B cell (primary cell): ENCODE measurements around the gene NDUFA8. TPM values are rescaled to one million over a fixed set of nuclear protein-coding genes. Genes with fewer than 3 reads are reported as not detected.

Experiments used
- ATAC-seq: fragments of 200-7000 bp; cut with Tn5 transposase; one replicate; pipeline ENCODE4 v1.10.0; 2021; ENCODE audit warnings: low read depth, mild to moderate bottlenecking, moderate number of reproducible peaks, moderate library complexity
- CTCF ChIA-PET: fragments of 350-600 bp; sonication (Branson Sonifier 250); formaldehyde crosslinking; loops from one replicate; lab custom pipeline; 2021; ENCODE audit warnings: antibody characterized with exemption, inconsistent platforms; lab: Charles Lee
- POLR2A ChIA-PET: fragments of 350-600 bp; sonication (Branson Sonifier 250); formaldehyde crosslinking; loops from one replicate; lab custom pipeline; 2021; ENCODE audit warnings: antibody characterized with exemption; lab: Charles Lee
- DNase-seq: peaks from one replicate; pipeline ENCODE4 v3.0.0; 2013
- H2AFZ ChIP-seq: 2 replicates; pipeline ENCODE4 v1.6.1; 2012; ENCODE audit warnings: mild to moderate bottlenecking, low read depth, low read length; ENCODE audit not compliant: insufficient read depth, poor library complexity, severe bottlenecking
- H3K27ac ChIP-seq, 2 donors: 1 replicate in 1 of 2; 2 replicates in 1 of 2; pipeline ENCODE4 v1.5.1; 2012 to 2013; ENCODE audit warnings: low read length in 2 of 2, mild to moderate bottlenecking in 2 of 2, moderate library complexity in 1 of 2
- H3K27me3 ChIP-seq, 4 experiments: fragments of 200-600 bp in 1 of 4; sonication (generic) in 1 of 4; replicated peaks in 1 of 4; 1 replicate in 2 of 4; 2 replicates in 2 of 4; pipeline versions ENCODE4 v1.6.1 to v1.7.0; 2013 to 2016; ENCODE audit warnings: low read length in 3 of 4, mild to moderate bottlenecking in 2 of 4, mixed read lengths in 1 of 4, moderate library complexity in 1 of 4; ENCODE audit not compliant: insufficient read depth in 4 of 4, control insufficient read depth in 3 of 4; ENCODE audit errors: control extremely low read depth in 1 of 4
- H3K36me3 ChIP-seq, 2 experiments: replicated peaks in 1 of 2; 1 replicate in 1 of 2; 2 replicates in 1 of 2; pipeline versions ENCODE4 v1.6.1 to v1.7.1; 2013; ENCODE audit warnings: low read length in 1 of 2; ENCODE audit not compliant: insufficient read depth in 2 of 2, control insufficient read depth in 1 of 2; ENCODE audit errors: control extremely low read depth in 1 of 2, extremely low read depth in 1 of 2
- H3K4me1 ChIP-seq, 2 donors: fragments of 200-600 bp in 1 of 2; sonication (generic) in 1 of 2; 1 replicate in 1 of 2; 2 replicates in 1 of 2; pipeline versions ENCODE4 v1.5.1 to v1.6.1; 2013 to 2017; ENCODE audit warnings: low read length in 2 of 2; ENCODE audit not compliant: control insufficient read depth in 2 of 2, insufficient read depth in 2 of 2
- H3K4me2 ChIP-seq: replicated peaks from 2 replicates; pipeline ENCODE3; 2012; ENCODE audit warnings: mild to moderate bottlenecking, low read depth, low read length; ENCODE audit not compliant: poor library complexity, severe bottlenecking
- H3K4me3 ChIP-seq, 5 experiments: fragments of 200-600 bp in 1 of 5; sonication (generic) in 1 of 5; 1 replicate in 3 of 5; 2 replicates in 2 of 5; pipeline versions ENCODE4 v1.5.1 to v1.7.0; 2011 to 2016; ENCODE audit warnings: low read length in 4 of 5, mild to moderate bottlenecking in 4 of 5, low read depth in 2 of 5, control low read depth in 1 of 5, moderate library complexity in 1 of 5; ENCODE audit not compliant: insufficient read depth in 1 of 5; ENCODE audit errors: control extremely low read depth in 1 of 5, extremely low read depth in 1 of 5
- H3K79me2 ChIP-seq: fragments of 200-600 bp; sonication (generic); one replicate; pipeline ENCODE4 v1.6.0; 2016; ENCODE audit warnings: low read length; ENCODE audit not compliant: control insufficient read depth, insufficient read depth
- H3K9ac ChIP-seq: fragments of 200-600 bp; sonication (generic); 2 replicates; pipeline ENCODE4 v1.6.1; 2017; ENCODE audit warnings: mild to moderate bottlenecking, low read length, moderate library complexity
- H3K9me3 ChIP-seq, 3 donors: one replicate each; pipeline versions ENCODE4 v1.6.1 to v1.7.1; 2013; ENCODE audit warnings: low read length in 2 of 3; ENCODE audit not compliant: control insufficient read depth in 2 of 3, insufficient read depth in 1 of 3; ENCODE audit errors: control extremely low read depth in 1 of 3
- H4K20me1 ChIP-seq: 2 replicates; pipeline ENCODE4 v1.6.0; 2012; ENCODE audit warnings: mild to moderate bottlenecking, low read length; ENCODE audit not compliant: insufficient read depth, control insufficient read depth, poor library complexity, severe bottlenecking
- H3K27ac Mint-ChIP-seq: one replicate; pipeline ENCODE4 v1.8.0; 2021; ENCODE audit warnings: mixed read lengths
- H3K27me3 Mint-ChIP-seq: one replicate; pipeline ENCODE4 v1.8.0; 2021; ENCODE audit warnings: mixed read lengths
- H3K4me1 Mint-ChIP-seq: one replicate; pipeline ENCODE4 v1.8.0; 2021; ENCODE audit warnings: mixed read lengths
- H3K4me3 Mint-ChIP-seq: one replicate; pipeline ENCODE4 v1.8.0; 2021; ENCODE audit warnings: mixed read lengths
- H3K9me3 Mint-ChIP-seq: one replicate; pipeline ENCODE4 v1.8.0; 2022; ENCODE audit warnings: mixed read lengths; ENCODE audit not compliant: insufficient read depth
- CTCF ChIP-seq: fragments of 200-600 bp; IDR thresholded peaks from one replicate; pipeline ENCODE4 v1.8.0; 2022; ENCODE audit warnings: antibody characterized with exemption, mild to moderate bottlenecking
- EZH2 ChIP-seq: IDR thresholded peaks from 2 replicates; pipeline ENCODE4 v1.6.1; 2012; ENCODE audit warnings: borderline replicate concordance, low read depth, mild to moderate bottlenecking, moderate library complexity, low read length; ENCODE audit not compliant: insufficient read depth, poor library complexity, severe bottlenecking
- WGBS: methylation state at CpG from one replicate; pipeline ENCODE4 v1.1.5; 2013; ENCODE audit warnings: missing lambda C conversion rate; ENCODE audit not compliant: insufficient coverage; 5-methylcytosine and 5-hydroxymethylcytosine counted together
- intact Hi-C: fragments of 100-400 bp; cut with micrococcal nuclease; formaldehyde crosslinking; loops from one replicate; pipeline ENCODE4 v1.10.0; 2022
- polyA plus RNA-seq: library from polyadenylated mRNA; depleted of rRNA; stranded (reverse); fragments of >200 nt; gene quantifications from 2 replicates; pipeline ENCODE4 v1.2.3, GENCODE V29; 2012
- total RNA-seq, 2 donors: library from RNA; stranded (reverse); fragments of 120-200 nt in 1 of 2; gene quantifications; 1 replicate in 1 of 2; 2 replicates in 1 of 2; pipeline versions ENCODE4 v1.2.3 to v1.2.4, GENCODE V29; 2013 to 2022

NDUFA8 gene
- total and polyA plus RNA-seq, 2 donors (not counting 1 experiment from before 2014, with no cell fraction given), result 10.6 to 15.7 TPM

DNA sequence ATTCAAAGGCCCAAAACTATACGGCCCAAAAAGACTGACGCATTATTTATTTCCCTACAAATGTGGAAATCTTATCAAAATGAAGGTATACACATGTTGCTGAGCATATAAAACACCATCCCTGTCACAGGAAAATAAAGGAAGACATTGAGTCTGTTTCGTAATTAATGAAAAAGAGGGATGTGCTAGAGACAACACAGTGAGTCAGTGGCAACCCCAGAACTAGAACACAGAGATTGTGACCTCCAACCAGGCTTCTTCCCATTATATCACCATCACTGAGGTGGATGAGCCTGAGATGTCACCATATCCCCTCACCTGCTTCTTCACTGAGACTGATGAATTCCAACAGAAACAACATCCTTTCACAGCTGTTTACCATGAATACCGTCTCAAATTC, 3.8 kb downstream of the NDUFA8 start:
- POLR2A ChIA-PET, result no interaction called here

More for the DNA sequence above, 3.8 kb downstream of the NDUFA8 start:
- intact Hi-C loops, result loop anchor here (5.0 kb wide), 2 partner anchors 672 to 1578 kb away; partner anchors contain the start of gene PDCL
- Histone ChIP-seq H3K4me1 (peaks cover 9% of the 10 kb centered on the region in 2 donors), H3K36me3 (peaks cover 0 to 12% of the 10 kb centered on the region in 2 experiments), H4K20me1 (no peaks in the 10 kb centered on the region), H3K9ac (no peak overlapping the region), H3K4me3 (no peak overlapping the region), H3K27me3 (peaks cover 0 to 1% (median 0%) of the 10 kb centered on the region in 4 experiments), H3K4me2 (no peak overlapping the region), H2AFZ (no peak overlapping the region), H3K27ac (no peak overlapping the region), H3K79me2 (peaks cover 39% of the 10 kb centered on the region), H3K9me3 (no peaks in the 10 kb centered on the region)
- TF ChIP-seq EZH2 (no peak), CTCF (no peak)
- no peak for ATAC-seq
- WGBS, result 100% methylated on average over 1 of the region's 4 CpGs
- no peak for DNase-seq
- H3K27me3 Mint-ChIP-seq, result no peaks in the 10 kb centered on the region
- peaks cover 39% of the 10 kb centered on the region for H3K4me1 Mint-ChIP-seq
- H3K27ac Mint-ChIP-seq, result no peak overlapping the region
- H3K4me3 Mint-ChIP-seq, result no peak overlapping the region
- CTCF ChIA-PET, result interaction anchor here (1.2 to 1.4 kb wide), 2 partner anchors 31 to 57 kb away, joined by 3 to 4 read pairs; no protein-coding TSS in a partner anchor
- no peaks in the 10 kb centered on the region for H3K9me3 Mint-ChIP-seq
